Left renal pelvis (tissue), 4 donors: ENCODE data around the gene MTHFD2. TPM values are rescaled to one million over a fixed set of nuclear protein-coding genes. Genes with fewer than 3 reads are reported as not detected.
"Not testable (repeated sequence)": the region's sequence is repeated elsewhere in the genome, so short reads cannot be mapped to it uniquely, and the experiment has no call there.

Experiments used
- DNase-seq, 4 donors: peaks; one replicate each; pipeline ENCODE4 v3.0.0-alpha.2; 2013; ENCODE audit warnings: low read depth in 4 of 4, low spot score in 3 of 4
- polyA plus RNA-seq, 4 donors: library from polyadenylated mRNA; unstranded; fragments of 120-200 nt; gene quantifications; one replicate each; pipeline ENCODE4 v1.2.1, GENCODE V29; 2013; ENCODE audit not compliant: insufficient read length in 4 of 4

Gene MTHFD2
- polyA plus RNA-seq, result 10 to 100 TPM; 26.2 to 30.1 (median 29.4) TPM

GRCh38 chr2:74198461-74199274 is at the start of gene MTHFD2:
Gene MTHFD2, plus strand, starts transcription at chr2:74198615. Its CDS starts 27 bp downstream, at chr2:74198642.
- peak; percentile 66 to 84 (median 71) for DNase-seq

DNA sequence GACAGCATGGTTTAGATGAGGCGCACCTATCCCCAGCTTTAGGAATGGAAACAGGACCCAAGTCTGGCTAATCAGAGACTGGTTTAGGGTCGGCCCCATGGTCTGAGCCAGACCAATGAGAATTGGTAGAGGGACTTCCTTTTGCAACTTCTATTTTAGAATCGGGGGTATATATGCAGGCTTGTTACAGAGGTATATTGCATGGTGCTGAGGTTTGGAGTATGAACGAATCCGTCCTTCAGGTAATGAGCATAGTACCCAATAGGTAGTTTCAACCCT is 49.2 kb upstream of the MTHFD2 start:
- no peak for DNase-seq

- no peak for DNase-seq
Measured at GRCh38 chr2:74149570-74150319, 48.7 kb upstream of the MTHFD2 start.

DNA sequence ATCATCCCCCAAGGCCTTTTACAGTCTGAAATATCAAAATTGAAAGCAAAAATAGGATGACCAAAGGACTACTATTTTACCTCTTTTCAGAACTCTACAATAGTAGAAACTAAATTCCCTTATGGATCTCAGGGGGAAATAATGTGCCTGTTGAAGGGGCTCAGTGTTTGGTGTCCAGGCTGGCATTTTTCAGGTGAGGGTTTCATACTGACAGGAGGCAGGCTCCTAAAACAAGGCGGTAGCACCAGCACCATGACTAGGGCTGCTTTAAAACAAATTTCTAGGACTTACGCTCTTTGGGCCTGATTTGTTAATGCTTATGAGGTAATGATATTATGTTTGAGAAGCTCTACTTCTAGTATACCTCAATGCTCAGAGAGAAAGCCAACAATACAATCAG is 45.5 kb upstream of the MTHFD2 start:
- no peak for DNase-seq

DNA sequence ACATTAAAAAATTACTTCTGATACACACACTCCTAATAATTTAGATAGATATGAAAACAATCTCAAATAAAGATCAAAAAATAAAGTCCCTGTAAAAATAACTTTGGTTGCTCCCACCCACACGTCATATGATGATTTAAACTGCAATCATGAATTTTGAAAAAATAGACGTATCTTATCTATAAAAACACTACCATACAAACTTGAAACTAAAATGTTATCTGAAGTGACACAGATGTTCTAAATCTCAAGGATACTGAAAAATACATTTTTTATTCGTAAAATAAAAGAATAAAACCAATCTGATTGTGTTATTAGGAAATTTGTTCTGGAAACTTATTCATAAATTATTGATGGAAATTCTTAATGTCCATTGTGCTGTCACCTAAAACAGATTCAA is 42.6 kb upstream of the MTHFD2 start:
- DNase-seq, result no peak

DNA sequence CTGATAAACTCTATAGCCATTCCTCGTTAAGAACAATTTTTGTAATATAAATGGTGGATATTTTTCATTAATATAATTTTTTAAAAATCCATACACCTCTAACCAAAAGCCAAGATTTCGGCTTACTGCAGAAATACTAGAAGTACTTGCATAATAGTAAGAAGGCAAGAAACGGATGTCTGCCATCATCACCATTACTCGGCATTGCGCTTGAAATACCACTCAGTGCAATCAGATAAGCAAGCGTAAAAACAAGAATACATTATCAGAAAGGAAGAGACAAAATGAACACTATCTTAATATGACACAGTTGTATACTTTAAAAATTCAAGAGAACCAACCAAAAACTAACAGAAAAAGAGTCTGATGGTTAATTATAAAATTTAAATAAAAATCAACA is 35.5 kb upstream of the MTHFD2 start:
- DNase-seq, result no peak

DNA sequence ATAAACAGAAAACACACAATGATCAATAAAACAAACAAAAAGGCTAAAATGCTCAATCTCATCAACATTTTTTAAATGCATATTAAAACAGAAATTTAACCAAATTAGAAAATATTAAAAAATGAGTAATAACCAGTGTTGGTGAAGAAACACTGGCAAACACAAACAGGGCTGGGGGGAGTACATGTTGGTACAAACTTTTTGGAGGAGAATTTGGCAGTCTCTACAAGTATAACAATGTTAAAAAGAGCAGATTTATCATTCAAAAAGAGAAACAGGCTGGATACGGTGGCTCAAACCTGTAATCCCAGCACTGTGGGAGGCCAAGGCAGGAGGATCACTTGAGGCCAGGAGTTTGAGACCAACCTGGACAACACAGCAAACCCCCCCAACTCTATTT is 33.7 kb upstream of the MTHFD2 start:
- DNase-seq, result no peak

DNA sequence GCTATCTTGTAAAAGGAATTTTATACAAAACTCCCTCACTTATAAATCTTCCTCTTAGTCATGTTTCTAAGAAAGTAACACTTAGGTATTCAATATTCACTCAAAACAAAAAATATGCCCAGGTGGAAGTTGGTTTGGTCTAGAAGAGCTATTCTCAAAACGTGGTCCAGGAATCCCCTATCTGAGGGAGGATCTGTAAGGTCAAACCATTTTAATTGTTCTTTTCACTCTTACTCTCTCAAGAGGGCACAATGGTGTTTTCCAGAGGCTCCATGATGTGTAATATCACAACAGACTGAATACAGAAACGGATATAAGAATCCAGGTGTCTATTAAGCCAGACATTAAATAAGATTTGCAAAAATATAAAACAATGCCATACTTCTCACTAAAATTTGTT is 29.7 kb upstream of the MTHFD2 start:
- no peak for DNase-seq

- no peak for DNase-seq
Measured at GRCh38 chr2:74174909-74175308, 23.5 kb upstream of the MTHFD2 start.

DNA sequence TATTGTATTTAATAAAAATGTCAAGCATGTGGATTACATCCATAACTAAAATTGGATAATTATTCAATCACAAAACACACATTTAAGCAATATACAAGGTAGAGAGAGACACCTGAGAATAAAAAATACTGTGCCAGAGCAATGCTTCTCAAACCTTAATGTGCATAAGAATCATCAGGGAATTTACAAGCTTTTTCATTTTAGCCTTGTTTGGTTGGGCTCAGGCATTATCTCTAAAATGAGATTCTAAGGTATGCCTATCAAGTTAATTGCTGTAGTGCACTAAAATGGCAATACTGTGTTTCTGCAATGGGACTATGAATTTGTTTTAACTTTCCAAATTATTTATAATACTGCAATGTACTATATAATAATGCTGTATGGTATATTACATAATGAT is 20.7 kb upstream of the MTHFD2 start:
- no peak for DNase-seq

- peak; percentile 92 to 98 (median 98) for DNase-seq
Measured at GRCh38 chr2:74178211-74179062, 20.0 kb upstream of the MTHFD2 start, which contains the start of gene MOB1A. Gene MOB1A, minus strand, starts transcription at chr2:74178879. Its CDS starts 205 bp downstream, at chr2:74178674.

DNA sequence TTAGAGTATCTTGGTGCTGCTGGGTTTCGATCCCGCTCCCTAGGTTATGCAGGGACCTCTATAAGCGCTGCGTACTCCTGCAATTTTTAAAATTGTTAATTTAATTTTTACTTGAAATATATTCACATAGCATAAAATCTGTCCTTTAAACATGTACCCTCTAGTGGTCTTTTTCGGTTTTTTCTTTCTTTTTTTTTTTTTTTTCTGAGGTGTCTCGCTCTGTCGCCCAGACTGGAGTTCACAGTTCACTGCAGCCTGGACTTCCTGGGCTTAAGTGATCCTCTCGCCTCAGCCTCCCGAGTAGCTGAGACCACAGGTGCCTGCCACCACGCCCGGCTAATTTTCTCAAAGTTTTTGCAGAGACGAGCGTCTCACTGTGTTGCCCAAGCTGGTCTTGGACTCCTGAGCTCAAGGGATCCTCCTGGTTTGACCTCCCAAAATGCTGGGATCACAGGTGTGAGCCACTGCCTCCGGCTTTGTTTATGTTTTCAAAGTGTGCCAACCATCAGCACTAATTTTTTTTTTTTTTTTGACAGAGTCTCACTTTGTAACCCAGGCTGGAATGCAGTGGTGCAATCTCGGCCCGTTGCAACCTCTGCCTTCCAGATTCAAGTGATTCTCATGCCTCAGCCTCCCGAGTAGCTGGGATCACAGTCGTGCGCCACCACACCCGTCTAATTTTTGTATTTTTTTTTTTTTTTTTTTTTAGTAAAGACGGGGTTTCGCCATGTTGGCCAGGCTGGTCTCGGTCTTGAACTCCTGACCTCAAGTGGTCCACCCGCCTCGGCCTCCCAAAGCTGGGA is 19.2 kb upstream of the MTHFD2 start:
- DNase-seq, result peak in 1 of 4 donors; percentile 24

GRCh38 chr2:74181739-74182138 is 16.7 kb upstream of the MTHFD2 start:
- DNase-seq, result no peak

DNA sequence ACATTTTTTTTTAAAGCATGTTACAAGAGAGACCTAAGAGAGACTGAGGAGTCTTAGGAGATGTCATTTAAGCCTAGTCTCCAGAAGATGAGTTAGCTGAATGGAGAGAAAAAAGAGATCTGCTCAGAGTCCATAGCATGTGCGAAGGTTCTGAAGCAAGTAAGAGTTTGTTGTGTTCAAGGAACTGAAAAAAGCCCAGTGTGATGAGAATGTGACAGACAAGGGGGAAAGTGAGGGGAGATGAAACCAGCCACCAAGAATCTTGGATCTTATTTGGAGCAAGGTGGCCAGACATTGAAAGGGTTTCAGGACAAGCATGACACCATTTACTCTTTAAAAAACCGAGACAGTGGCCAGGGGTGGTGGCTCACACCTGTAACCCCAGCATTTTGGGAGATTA is 14.5 kb upstream of the MTHFD2 start:
- no peak for DNase-seq

GRCh38 chr2:74186038-74186437 is 12.4 kb upstream of the MTHFD2 start:
- DNase-seq, result no peak

- DNase-seq, result not testable (repeated sequence)
Measured at GRCh38 chr2:74186706-74187105, 11.7 kb upstream of the MTHFD2 start.

DNA sequence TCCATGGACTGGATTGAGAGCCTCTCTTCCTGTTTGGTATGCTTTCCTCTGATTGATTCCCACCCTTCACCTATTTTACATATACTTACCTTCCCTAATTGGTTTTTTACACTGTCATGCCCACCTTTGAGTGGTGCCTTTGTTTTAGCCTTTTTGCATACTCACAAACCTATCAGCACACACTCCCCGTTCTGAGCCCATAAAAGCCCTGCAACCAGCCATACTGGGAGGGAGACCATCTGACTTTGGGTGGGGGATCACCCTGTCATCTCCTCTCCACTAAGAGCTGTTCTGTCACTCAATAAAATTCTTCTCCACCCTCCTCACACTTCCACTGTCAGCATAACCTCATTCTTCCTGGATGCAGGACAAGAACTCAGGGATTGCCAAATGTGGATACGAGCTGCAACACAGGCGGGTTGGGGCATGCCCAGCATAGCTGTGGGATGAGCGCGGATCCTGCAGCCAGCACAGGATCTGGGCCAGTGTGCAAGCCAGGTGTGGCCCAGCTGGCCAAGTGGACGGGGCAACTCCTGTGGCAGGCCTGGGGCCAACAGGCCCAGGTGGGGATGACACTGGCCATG is 10.3 kb upstream of the MTHFD2 start:
- no peak for DNase-seq

DNA sequence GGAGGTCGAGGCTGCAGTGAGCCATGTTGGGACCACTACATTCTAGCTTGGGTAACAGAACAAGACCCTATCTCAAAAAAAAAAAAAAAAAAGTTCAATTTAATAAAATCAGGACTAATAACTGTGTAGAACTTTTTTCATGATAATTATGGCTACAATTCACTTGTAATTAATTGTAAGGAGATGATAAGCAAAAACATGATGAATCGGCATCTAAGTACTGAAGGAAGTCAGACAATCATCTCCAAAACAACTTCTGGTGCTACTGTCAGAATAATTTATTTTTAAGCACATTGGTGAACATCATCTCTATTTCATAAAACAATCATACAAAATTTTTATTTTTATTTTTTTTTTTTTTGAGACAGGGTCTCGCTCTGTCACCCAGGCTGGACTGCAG is 9.7 kb upstream of the MTHFD2 start:
- DNase-seq, result no peak

DNA sequence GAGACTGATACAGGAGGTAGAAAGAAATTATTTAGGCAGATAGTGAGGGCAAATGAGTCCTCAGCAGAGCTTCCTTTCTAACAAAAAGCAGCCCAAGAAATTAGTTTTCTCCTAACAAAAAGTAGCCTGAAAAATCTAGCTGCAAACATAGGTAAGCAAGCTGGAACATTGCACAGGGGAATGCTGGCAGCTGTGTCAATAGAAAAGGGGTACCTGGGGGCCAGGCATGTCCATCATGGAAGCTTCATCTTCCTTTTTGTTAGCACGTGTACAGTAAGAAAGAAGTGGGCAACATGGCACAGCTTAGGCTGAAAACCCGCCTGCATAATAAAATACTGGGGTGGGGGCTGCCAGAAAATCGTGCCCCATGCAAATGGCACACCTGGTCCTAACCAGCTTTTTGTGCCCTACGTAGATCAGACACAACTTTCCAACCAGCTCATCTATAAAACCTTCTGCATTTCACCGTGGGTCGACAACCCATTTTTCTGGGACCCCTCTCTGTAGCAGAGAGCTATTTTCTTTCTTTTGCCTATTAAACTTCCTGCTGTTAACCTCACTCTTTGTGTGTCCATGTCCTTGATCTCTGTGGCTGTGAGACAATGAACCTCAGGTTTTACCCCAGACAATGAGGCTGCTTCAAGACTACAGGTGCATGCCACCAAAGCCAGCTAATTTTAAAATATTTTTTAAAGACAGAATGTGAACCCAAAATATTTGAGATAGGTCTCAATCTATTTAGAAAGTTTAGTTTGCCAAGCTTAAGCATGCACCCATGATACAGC is 6.6 kb upstream of the MTHFD2 start:
- DNase-seq, result no peak
